GM12873 (cell line): ENCODE measurements around the gene THSD4.

Experiments used
- CTCF ChIP-seq: IDR thresholded peaks from 2 replicates; pipeline ENCODE4 v1.5.1; 2012; ENCODE audit warnings: low read depth, mild to moderate bottlenecking, moderate library complexity, low read length, control low read depth; ENCODE audit not compliant: insufficient read depth; ENCODE audit errors: missing control alignments

Gene THSD4

DNA sequence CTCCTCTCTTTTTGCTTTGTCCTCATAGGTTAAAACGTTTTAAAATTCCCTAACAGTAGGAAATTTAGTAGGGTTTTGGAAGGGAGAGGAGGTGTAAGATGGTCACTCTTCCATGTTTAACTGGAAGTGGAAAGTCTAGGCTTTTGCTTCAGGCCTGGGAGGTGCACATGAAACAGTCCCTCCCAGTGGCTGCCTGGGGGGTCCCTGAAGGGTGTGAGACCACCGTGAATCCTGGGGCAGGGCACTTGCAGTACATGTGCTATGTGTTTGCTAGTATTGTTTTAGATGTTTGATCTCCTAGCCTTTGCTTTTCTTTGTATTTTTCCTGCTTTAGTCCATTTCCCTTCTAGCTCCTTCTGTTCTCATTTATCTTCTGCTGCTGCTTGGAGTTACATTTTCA is 178.5 kb downstream of the THSD4 start:
- no peak for TF ChIP-seq CTCF

- no peak for TF ChIP-seq CTCF
Measured at GRCh38 chr15:71294251-71294910, 179.1 kb downstream of the THSD4 start.

DNA sequence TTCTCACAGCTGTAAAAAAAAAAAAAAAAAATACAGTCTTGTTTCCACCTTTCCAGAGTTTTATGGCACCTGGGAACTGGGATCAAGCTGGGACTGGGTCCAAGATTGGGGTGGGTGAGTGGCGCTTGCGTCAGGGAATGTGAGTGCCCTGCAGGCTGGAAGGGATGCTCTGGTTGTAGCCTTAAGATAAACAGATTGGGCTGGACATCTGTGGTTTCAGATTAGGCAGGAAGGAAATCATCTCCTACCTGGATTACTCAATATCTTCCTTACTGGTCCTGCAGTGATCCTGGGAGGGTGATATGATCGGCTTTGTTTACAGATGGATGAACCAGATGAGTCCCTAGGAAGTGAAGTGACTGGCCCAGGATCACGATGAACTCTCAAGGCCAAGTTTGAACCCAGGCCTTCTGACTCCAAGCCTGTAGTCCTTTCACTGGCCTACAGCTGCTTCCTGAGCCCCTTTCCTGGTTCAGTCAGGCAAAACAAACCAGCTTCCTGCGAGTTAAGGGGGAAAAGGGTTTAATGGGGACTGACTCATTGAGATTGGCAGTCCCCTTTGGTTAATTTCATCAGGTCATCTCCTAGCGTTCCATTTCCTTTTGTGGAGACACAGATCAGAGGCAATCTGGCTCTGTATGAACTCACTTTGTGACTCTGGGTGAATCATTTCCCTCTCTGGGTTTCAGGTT is 179.8 kb downstream of the THSD4 start:
- no peak for TF ChIP-seq CTCF

DNA sequence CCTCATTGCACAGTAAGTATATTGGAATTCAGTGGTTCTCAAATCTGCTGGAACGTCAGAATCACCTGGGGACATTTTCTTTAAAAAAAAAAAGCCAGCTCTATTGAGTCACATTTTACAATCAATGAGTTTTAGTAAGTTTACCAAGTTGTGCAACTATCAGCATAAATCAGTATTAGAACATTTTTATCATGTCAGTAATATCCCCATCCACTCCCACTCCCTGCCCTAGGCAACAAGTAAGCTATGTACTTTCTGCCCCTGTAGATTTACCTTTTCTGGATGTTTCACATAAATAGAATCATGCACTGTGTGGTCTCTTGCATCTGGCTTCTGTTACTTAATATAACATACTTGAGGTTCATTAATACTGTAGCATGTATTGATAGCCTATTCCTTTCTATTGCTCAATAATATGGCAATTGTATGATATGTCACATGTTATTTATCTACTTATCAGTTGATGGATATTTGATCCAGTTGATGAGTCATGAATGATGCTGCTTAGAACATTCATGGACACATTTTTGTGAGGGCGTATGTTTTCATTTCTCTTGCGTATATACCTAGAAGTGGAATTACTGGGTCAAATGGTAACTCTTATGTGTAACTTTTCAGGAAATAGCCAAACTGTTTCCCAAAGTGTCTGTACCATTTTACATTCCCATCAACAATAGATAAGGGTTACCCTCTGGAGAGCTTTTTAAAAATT is 180.5 kb downstream of the THSD4 start:
- TF ChIP-seq CTCF, result no peak

- no peak for TF ChIP-seq CTCF
Measured at GRCh38 chr15:71296315-71296679, 181.0 kb downstream of the THSD4 start.

DNA sequence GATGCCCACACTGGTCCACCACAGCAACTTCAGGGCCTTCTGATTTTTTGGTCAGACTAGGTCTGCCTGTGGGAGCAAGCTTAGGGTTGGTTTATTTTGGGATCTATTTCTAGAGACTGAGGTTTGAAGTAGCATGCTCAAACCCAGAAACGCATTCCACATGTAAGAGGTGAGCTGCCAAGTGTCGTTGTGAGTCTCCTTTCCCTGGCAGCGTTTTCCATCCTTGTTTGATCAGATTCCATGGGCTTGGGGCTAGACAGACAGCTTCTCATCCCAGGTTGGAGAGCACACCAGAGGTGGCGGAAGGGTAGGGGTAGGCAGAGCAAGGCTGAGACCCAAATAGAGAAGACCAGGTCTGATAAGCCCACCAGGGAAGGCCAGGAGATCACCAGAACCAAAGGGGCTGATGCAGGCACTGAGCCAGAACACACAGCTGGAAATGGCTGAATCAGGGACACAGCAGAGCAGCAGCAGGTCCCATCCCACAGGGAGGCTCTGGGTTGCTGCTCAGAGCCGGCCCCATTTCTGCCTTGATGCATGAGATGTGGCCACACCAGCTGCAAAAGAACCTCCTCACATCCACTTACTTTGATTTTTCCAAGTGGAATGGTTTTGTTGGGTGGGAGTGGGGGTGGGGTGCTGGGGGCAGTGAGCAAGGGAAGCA is 186.8 kb downstream of the THSD4 start:
- no peak for TF ChIP-seq CTCF
